SK-N-MC (cell line): ENCODE results near the gene GPR162.

Source experiments
- EZH2 ChIP-seq: fragments of 200-600 bp; sonication (generic); IDR thresholded peaks from one replicate; pipeline ENCODE4 v1.6.1; 2017; ENCODE audit warnings: antibody characterized with exemption
- POLR2AphosphoS5 ChIP-seq: IDR thresholded peaks from 2 replicates; pipeline ENCODE4 v1.6.1; 2012; ENCODE audit warnings: mild to moderate bottlenecking, low read depth, low read length, borderline replicate concordance

DNA sequence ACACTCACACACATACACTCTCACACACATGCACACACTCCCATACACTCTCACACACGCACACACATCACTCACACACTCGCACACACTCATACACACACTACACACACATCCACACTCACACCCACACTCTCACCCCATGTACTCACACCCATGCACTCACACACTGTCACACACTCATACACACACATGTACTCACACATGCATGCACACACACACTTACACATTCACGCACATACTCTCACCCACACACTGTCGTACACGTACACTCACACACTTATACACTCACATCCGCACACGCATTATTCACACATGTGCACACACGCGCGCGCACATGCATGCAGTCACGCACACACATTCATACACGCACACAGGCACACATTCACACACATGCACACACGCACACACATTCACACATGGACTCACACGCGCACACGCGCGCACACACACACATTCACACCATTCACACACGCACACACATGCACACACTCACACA lies 3.9 kb upstream of the GPR162 start:
- no peak for TF ChIP-seq POLR2AphosphoS5
- no peak for TF ChIP-seq EZH2
